ENCODE data around the gene SYTL5. TPM values are rescaled to one million over a fixed set of nuclear protein-coding genes. Genes with fewer than 3 reads are reported as not detected.
"Not testable (repeated sequence)": the region's sequence is repeated elsewhere in the genome, so short reads cannot be mapped to it uniquely, and the experiment has no call there.

The SYTL5 gene
- total RNA-seq (4.4 TPM), polyA plus RNA-seq (0.22 TPM)

DNA sequence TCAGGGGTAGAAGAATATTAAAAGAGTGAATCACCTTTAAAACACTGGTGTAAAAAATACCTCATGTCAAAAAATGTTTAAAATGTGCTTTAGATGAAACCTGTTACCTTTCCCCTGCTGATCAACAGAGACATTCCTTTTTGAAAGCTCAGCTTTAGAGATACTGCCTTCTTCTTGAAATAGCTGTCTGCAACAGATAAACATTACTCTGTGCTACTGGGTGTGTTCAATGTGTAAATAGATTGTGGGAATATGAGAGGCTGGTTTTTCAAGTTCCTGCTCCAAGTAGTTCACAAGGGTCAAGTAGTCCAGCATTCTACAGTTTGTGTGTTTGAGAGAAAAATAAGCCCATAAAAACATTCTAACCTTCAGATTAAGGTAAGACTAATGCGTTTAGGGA is at the start of gene SYTL5:
Gene SYTL5 (plus strand): TSS at position 263 of the 400 bp plus-strand sequence. CDS start 27,337 bp downstream, outside the sequence.
- Histone ChIP-seq H3K36me3 (ENCODE audit: insufficient read depth) (no peaks in the 10 kb centered on the region), H3K27ac (ENCODE audit: low read depth) (no peak within 1 kb of the TSS), H3K4me3 (ENCODE audit: low read depth, low read length) (no peak within 1 kb of the TSS), H3K4me1 (ENCODE audit: insufficient read depth) (no peaks in the 10 kb centered on the region)
- no peak for DNase-seq (ENCODE audit: extremely low spot score)
- 74% methylated on average over 1 of the region's 1 CpG for WGBS

DNA sequence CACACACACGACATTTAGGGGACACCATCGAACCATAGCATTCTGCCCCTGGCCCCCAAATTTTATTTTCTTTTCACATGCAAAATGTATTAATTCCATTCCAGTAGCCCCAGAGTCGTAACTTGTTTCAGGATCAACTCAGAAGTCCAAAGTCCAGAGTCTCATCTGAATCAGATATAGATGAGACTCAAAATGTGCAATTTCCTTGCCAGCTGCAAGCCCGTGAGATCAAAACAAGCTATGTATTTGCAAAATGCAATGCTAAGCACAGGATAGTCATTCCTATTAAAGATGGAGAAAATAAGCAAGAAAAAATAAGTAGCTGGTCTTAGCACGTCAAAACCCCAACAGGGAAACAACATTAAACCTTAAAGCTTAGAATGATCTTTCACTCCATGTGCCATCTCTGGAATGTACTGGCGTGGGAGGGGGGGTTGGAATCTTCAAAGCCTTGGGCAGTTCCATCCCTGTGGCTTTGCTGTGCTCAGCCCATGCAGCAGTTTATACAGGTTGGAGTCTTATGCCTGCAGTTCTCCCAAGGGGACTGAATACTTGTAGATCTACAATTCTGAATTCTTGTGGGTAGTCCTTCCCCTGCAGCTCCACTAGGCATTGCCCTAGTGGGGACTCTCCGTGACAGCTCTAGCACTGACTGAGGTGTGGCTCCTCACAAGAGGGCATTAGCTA is 47.7 kb upstream of the SYTL5 start:
- H3K4me1 ChIP-seq (ENCODE audit: insufficient read depth), result no peaks in the 10 kb centered on the region
- no peak for DNase-seq (ENCODE audit: extremely low spot score)
- H3K27ac ChIP-seq (ENCODE audit: low read depth), result no peak overlapping the region
- 67% methylated on average over 7 of the region's 7 CpGs for WGBS
- no peaks in the 10 kb centered on the region for H3K36me3 ChIP-seq (ENCODE audit: insufficient read depth)
- no peak overlapping the region for H3K4me3 ChIP-seq (ENCODE audit: low read depth, low read length)

- Histone ChIP-seq H3K36me3 (ENCODE audit: insufficient read depth) (no peaks in the 10 kb centered on the region), H3K4me3 (ENCODE audit: low read depth, low read length) (no peak overlapping the region), H3K4me1 (ENCODE audit: insufficient read depth) (no peaks in the 10 kb centered on the region), H3K27ac (ENCODE audit: low read depth) (no peak overlapping the region)
- WGBS, result 76% methylated on average over 15 of the region's 15 CpGs
- DNase-seq (ENCODE audit: extremely low spot score), result no peak
Measured at GRCh38 chrX:37959212-37960021, 46.9 kb upstream of the SYTL5 start.

GRCh38 chrX:37961118-37961517 is 45.2 kb upstream of the SYTL5 start:
- Histone ChIP-seq H3K27ac (ENCODE audit: low read depth) (no peak overlapping the region), H3K4me1 (ENCODE audit: insufficient read depth) (no peaks in the 10 kb centered on the region), H3K36me3 (ENCODE audit: insufficient read depth) (no peaks in the 10 kb centered on the region), H3K4me3 (ENCODE audit: low read depth, low read length) (no peak overlapping the region)
- WGBS, result 98% methylated on average over 1 of the region's 1 CpG
- no peak for DNase-seq (ENCODE audit: extremely low spot score)

GRCh38 chrX:37967714-37968113 is 38.6 kb upstream of the SYTL5 start:
- WGBS, result 95% methylated on average over 2 of the region's 2 CpGs
- DNase-seq (ENCODE audit: extremely low spot score), result no peak

GRCh38 chrX:37975421-37975820 is 30.9 kb upstream of the SYTL5 start:
- 59% methylated on average over 3 of the region's 3 CpGs for WGBS
- H3K36me3 ChIP-seq (ENCODE audit: insufficient read depth), result no peaks in the 10 kb centered on the region
- H3K4me1 ChIP-seq (ENCODE audit: insufficient read depth), result no peaks in the 10 kb centered on the region
- DNase-seq (ENCODE audit: extremely low spot score), result no peak
- no peak overlapping the region for H3K4me3 ChIP-seq (ENCODE audit: low read depth, low read length)
- no peak overlapping the region for H3K27ac ChIP-seq (ENCODE audit: low read depth)

More at GRCh38 chrX:37967714-37968113, 38.6 kb upstream of the SYTL5 start:
- Histone ChIP-seq H3K4me1 (ENCODE audit: insufficient read depth) (no peaks in the 10 kb centered on the region), H3K27ac (ENCODE audit: low read depth) (no peak overlapping the region), H3K4me3 (ENCODE audit: low read depth, low read length) (no peak overlapping the region), H3K36me3 (ENCODE audit: insufficient read depth) (no peaks in the 10 kb centered on the region)

DNA sequence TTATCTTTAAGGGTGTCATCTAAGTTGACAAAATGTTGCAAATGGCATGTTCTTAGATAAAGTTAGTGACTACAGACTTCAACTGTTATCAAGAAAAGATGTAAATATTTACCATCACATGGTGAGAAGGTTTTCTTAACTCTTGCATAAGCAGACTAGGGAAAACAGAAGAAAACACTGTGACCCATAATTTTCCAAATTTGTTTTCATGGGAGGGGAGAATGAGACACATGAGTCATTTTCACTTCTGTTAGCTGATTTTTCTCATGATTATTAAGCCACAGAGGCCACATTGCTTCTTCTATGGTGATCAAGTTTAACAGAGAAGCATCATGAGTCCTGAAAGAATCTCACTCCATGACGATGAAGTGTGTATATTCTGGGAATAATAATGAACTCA is 30.2 kb upstream of the SYTL5 start:
- Histone ChIP-seq H3K27ac (ENCODE audit: low read depth) (no peak overlapping the region), H3K4me1 (ENCODE audit: insufficient read depth) (no peaks in the 10 kb centered on the region), H3K4me3 (ENCODE audit: low read depth, low read length) (no peak overlapping the region), H3K36me3 (ENCODE audit: insufficient read depth) (no peaks in the 10 kb centered on the region)
- no peak for DNase-seq (ENCODE audit: extremely low spot score)
- WGBS, result 61% methylated on average over 1 of the region's 1 CpG

DNA sequence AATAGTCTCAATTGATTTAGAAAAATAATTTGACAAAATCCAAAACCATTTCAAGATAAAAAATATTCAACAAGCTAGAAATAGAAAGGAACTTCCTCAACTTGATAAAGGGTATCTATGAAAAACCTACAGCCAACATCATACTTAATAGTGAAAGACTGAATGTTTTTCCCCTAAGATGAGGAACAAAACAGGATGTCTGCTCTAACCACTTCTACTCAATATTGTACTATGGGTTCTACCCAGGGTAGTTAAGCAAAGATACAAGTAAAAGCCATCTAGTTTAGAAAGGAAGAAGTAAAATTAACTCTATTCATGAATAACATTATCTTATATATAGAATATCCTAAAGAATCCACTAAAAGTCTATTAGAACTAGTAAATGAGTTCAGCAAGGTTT is 21.5 kb upstream of the SYTL5 start:
- Histone ChIP-seq H3K36me3 (ENCODE audit: insufficient read depth) (no peaks in the 10 kb centered on the region), H3K27ac (ENCODE audit: low read depth) (no peak overlapping the region), H3K4me3 (ENCODE audit: low read depth, low read length) (no peak overlapping the region), H3K4me1 (ENCODE audit: insufficient read depth) (no peaks in the 10 kb centered on the region)
- DNase-seq (ENCODE audit: extremely low spot score), result no peak

DNA sequence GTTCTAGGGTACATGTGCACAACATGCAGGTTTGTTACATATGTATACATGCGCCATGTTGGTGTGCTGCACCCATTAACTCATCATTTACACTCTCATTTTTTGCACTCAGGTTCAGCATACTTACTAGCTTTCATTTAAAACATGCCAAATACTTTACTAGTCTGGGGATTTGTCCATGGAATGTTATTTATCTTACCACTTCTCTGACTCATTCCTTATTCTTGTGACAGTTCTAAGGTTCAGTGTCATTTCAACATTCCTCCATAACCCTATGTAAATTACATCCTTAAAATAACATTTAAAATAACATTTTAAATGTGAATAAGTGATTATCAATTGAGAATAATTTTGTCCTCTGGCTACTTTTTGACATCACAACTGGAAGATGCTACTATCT is 19.5 kb upstream of the SYTL5 start:
- no peaks in the 10 kb centered on the region for H3K36me3 ChIP-seq (ENCODE audit: insufficient read depth)
- H3K27ac ChIP-seq (ENCODE audit: low read depth), result no peak overlapping the region
- no peaks in the 10 kb centered on the region for H3K4me1 ChIP-seq (ENCODE audit: insufficient read depth)
- no peak for DNase-seq (ENCODE audit: extremely low spot score)
- WGBS, result 88% methylated on average over 1 of the region's 1 CpG
- H3K4me3 ChIP-seq (ENCODE audit: low read depth, low read length), result no peak overlapping the region

GRCh38 chrX:37989304-37989703 is 17.0 kb upstream of the SYTL5 start:
- H3K4me3 ChIP-seq (ENCODE audit: low read depth, low read length), result no peak overlapping the region
- H3K4me1 ChIP-seq (ENCODE audit: insufficient read depth), result no peaks in the 10 kb centered on the region
- no peak for DNase-seq (ENCODE audit: extremely low spot score)
- no peak overlapping the region for H3K27ac ChIP-seq (ENCODE audit: low read depth)
- H3K36me3 ChIP-seq (ENCODE audit: insufficient read depth), result no peaks in the 10 kb centered on the region

- not testable (repeated sequence) for DNase-seq (ENCODE audit: extremely low spot score); H3K4me3 ChIP-seq (ENCODE audit: low read depth, low read length); H3K4me1 ChIP-seq (ENCODE audit: insufficient read depth); H3K36me3 ChIP-seq (ENCODE audit: insufficient read depth); H3K27ac ChIP-seq (ENCODE audit: low read depth)
- 85% methylated on average over 6 of the region's 6 CpGs for WGBS
Measured at GRCh38 chrX:37991303-37991702, 15.1 kb upstream of the SYTL5 start.

DNA sequence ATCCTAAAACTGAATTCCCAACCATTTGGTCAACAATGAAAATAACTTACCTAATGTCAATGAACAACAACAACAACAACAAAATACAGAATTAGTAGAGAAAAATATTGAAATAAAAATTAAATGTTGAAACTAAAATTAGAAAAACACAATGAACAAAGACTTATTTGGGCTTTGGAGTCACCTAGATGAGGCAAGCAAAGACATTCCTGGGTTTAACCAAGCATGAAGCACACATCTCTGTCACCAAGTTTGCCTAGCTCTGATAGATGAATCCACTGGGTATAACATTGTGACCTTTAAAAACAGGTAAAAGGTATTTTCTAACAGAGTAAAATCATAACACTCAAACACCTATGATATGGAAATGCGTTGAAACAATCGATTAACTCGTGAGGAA is 13.2 kb upstream of the SYTL5 start:
- DNase-seq (ENCODE audit: extremely low spot score), result no peak
- WGBS, result 97% methylated on average over 3 of the region's 3 CpGs

DNA sequence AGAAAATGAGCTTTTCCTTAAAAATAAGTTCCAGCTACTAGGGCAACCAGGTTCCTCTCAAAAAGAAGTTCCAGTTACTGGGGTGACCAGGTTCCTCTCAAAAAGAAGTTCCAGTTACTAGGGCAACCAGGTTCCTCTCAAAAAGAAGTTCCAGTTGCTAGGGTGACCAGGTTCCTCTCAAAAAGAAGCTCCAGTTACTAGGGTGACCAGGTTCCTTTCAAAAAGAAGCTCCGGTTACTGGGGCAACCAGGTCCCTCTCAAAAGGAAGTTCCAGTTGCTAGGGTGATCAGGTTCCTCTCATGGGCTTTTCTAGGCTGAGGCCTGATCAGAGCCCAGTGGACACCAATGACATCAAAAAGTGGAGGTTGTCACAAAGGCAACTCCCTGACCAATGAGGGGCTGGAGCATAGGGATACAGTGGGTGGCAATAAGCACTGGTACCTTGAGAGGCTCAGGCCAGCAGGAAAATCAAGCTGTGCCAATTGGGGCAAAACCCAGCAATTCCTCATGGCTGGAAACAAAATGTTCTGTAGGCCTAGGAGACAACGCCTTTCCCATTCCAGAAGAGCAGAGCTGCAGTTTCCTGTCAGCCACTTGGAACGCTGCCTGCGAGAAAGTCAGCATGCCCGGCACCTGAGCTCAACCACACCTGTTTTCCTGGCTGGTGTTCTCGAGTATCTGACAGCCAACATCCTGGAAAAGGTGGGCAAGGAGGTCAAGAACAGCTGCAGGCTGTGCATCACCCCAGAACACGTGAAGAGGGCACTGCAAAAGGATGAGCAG is 12.3 kb upstream of the SYTL5 start:
- no peak for DNase-seq (ENCODE audit: extremely low spot score)
- WGBS, result 73% methylated on average over 7 of the region's 7 CpGs
- no peak overlapping the region for H3K27ac ChIP-seq (ENCODE audit: low read depth)
- no peak overlapping the region for H3K4me3 ChIP-seq (ENCODE audit: low read depth, low read length)
- H3K36me3 ChIP-seq (ENCODE audit: insufficient read depth), result no peaks in the 10 kb centered on the region
- no peaks in the 10 kb centered on the region for H3K4me1 ChIP-seq (ENCODE audit: insufficient read depth)

More for the DNA sequence above, 13.2 kb upstream of the SYTL5 start:
- no peak overlapping the region for H3K4me3 ChIP-seq (ENCODE audit: low read depth, low read length)
- no peak overlapping the region for H3K27ac ChIP-seq (ENCODE audit: low read depth)
- no peaks in the 10 kb centered on the region for H3K36me3 ChIP-seq (ENCODE audit: insufficient read depth)
- no peaks in the 10 kb centered on the region for H3K4me1 ChIP-seq (ENCODE audit: insufficient read depth)

- DNase-seq (ENCODE audit: extremely low spot score), result no peak
- no peak overlapping the region for H3K27ac ChIP-seq (ENCODE audit: low read depth)
- no peaks in the 10 kb centered on the region for H3K4me1 ChIP-seq (ENCODE audit: insufficient read depth)
- 100% methylated on average over 1 of the region's 1 CpG for WGBS
- no peak overlapping the region for H3K4me3 ChIP-seq (ENCODE audit: low read depth, low read length)
- H3K36me3 ChIP-seq (ENCODE audit: insufficient read depth), result no peaks in the 10 kb centered on the region
Measured at GRCh38 chrX:37995428-37995827, 10.9 kb upstream of the SYTL5 start.

Data from urinary bladder (tissue), 4 donors.